B cell (primary cell): Measurements from ENCODE around the gene PCDHGA5. TPM values are rescaled to one million over a fixed set of nuclear protein-coding genes. Genes with fewer than 3 reads are reported as not detected.
A peak's percentile ranks its signal among the peaks of the same experiment; 100 is the strongest.
"Not testable (repeated sequence)": the region's sequence is repeated elsewhere in the genome, so short reads cannot be mapped to it uniquely, and the experiment has no call there.

ENCODE experiments used
- ATAC-seq: fragments of 200-7000 bp; cut with Tn5 transposase; one replicate; pipeline ENCODE4 v1.10.0; 2021; ENCODE audit warnings: low read depth, mild to moderate bottlenecking, moderate number of reproducible peaks, moderate library complexity
- CTCF ChIA-PET: fragments of 350-600 bp; sonication (Branson Sonifier 250); formaldehyde crosslinking; loops from one replicate; lab custom pipeline; 2021; ENCODE audit warnings: antibody characterized with exemption, inconsistent platforms; lab: Charles Lee
- POLR2A ChIA-PET: fragments of 350-600 bp; sonication (Branson Sonifier 250); formaldehyde crosslinking; loops from one replicate; lab custom pipeline; 2021; ENCODE audit warnings: antibody characterized with exemption; lab: Charles Lee
- DNase-seq: peaks from one replicate; pipeline ENCODE4 v3.0.0; 2013
- H2AFZ ChIP-seq: 2 replicates; pipeline ENCODE4 v1.6.1; 2012; ENCODE audit warnings: mild to moderate bottlenecking, low read depth, low read length; ENCODE audit not compliant: insufficient read depth, poor library complexity, severe bottlenecking
- H3K27ac ChIP-seq, 2 donors: 1 replicate in 1 of 2; 2 replicates in 1 of 2; pipeline ENCODE4 v1.5.1; 2012 to 2013; ENCODE audit warnings: low read length in 2 of 2, mild to moderate bottlenecking in 2 of 2, moderate library complexity in 1 of 2
- H3K27me3 ChIP-seq, 4 experiments: fragments of 200-600 bp in 1 of 4; sonication (generic) in 1 of 4; replicated peaks in 1 of 4; 1 replicate in 2 of 4; 2 replicates in 2 of 4; pipeline versions ENCODE4 v1.6.1 to v1.7.0; 2013 to 2016; ENCODE audit warnings: low read length in 3 of 4, mild to moderate bottlenecking in 2 of 4, mixed read lengths in 1 of 4, moderate library complexity in 1 of 4; ENCODE audit not compliant: insufficient read depth in 4 of 4, control insufficient read depth in 3 of 4; ENCODE audit errors: control extremely low read depth in 1 of 4
- H3K36me3 ChIP-seq, 2 experiments: replicated peaks in 1 of 2; 1 replicate in 1 of 2; 2 replicates in 1 of 2; pipeline versions ENCODE4 v1.6.1 to v1.7.1; 2013; ENCODE audit warnings: low read length in 1 of 2; ENCODE audit not compliant: insufficient read depth in 2 of 2, control insufficient read depth in 1 of 2; ENCODE audit errors: control extremely low read depth in 1 of 2, extremely low read depth in 1 of 2
- H3K4me1 ChIP-seq, 2 donors: fragments of 200-600 bp in 1 of 2; sonication (generic) in 1 of 2; 1 replicate in 1 of 2; 2 replicates in 1 of 2; pipeline versions ENCODE4 v1.5.1 to v1.6.1; 2013 to 2017; ENCODE audit warnings: low read length in 2 of 2; ENCODE audit not compliant: control insufficient read depth in 2 of 2, insufficient read depth in 2 of 2
- H3K4me2 ChIP-seq: replicated peaks from 2 replicates; pipeline ENCODE3; 2012; ENCODE audit warnings: mild to moderate bottlenecking, low read depth, low read length; ENCODE audit not compliant: poor library complexity, severe bottlenecking
- H3K4me3 ChIP-seq, 5 experiments: fragments of 200-600 bp in 1 of 5; sonication (generic) in 1 of 5; 1 replicate in 3 of 5; 2 replicates in 2 of 5; pipeline versions ENCODE4 v1.5.1 to v1.7.0; 2011 to 2016; ENCODE audit warnings: low read length in 4 of 5, mild to moderate bottlenecking in 4 of 5, low read depth in 2 of 5, control low read depth in 1 of 5, moderate library complexity in 1 of 5; ENCODE audit not compliant: insufficient read depth in 1 of 5; ENCODE audit errors: control extremely low read depth in 1 of 5, extremely low read depth in 1 of 5
- H3K79me2 ChIP-seq: fragments of 200-600 bp; sonication (generic); one replicate; pipeline ENCODE4 v1.6.0; 2016; ENCODE audit warnings: low read length; ENCODE audit not compliant: control insufficient read depth, insufficient read depth
- H3K9ac ChIP-seq: fragments of 200-600 bp; sonication (generic); 2 replicates; pipeline ENCODE4 v1.6.1; 2017; ENCODE audit warnings: mild to moderate bottlenecking, low read length, moderate library complexity
- H3K9me3 ChIP-seq, 3 donors: one replicate each; pipeline versions ENCODE4 v1.6.1 to v1.7.1; 2013; ENCODE audit warnings: low read length in 2 of 3; ENCODE audit not compliant: control insufficient read depth in 2 of 3, insufficient read depth in 1 of 3; ENCODE audit errors: control extremely low read depth in 1 of 3
- H4K20me1 ChIP-seq: 2 replicates; pipeline ENCODE4 v1.6.0; 2012; ENCODE audit warnings: mild to moderate bottlenecking, low read length; ENCODE audit not compliant: insufficient read depth, control insufficient read depth, poor library complexity, severe bottlenecking
- H3K27ac Mint-ChIP-seq: one replicate; pipeline ENCODE4 v1.8.0; 2021; ENCODE audit warnings: mixed read lengths
- H3K27me3 Mint-ChIP-seq: one replicate; pipeline ENCODE4 v1.8.0; 2021; ENCODE audit warnings: mixed read lengths
- H3K4me1 Mint-ChIP-seq: one replicate; pipeline ENCODE4 v1.8.0; 2021; ENCODE audit warnings: mixed read lengths
- H3K4me3 Mint-ChIP-seq: one replicate; pipeline ENCODE4 v1.8.0; 2021; ENCODE audit warnings: mixed read lengths
- H3K9me3 Mint-ChIP-seq: one replicate; pipeline ENCODE4 v1.8.0; 2022; ENCODE audit warnings: mixed read lengths; ENCODE audit not compliant: insufficient read depth
- EZH2 ChIP-seq: IDR thresholded peaks from 2 replicates; pipeline ENCODE4 v1.6.1; 2012; ENCODE audit warnings: borderline replicate concordance, low read depth, mild to moderate bottlenecking, moderate library complexity, low read length; ENCODE audit not compliant: insufficient read depth, poor library complexity, severe bottlenecking
- WGBS: methylation state at CpG from one replicate; pipeline ENCODE4 v1.1.5; 2013; ENCODE audit warnings: missing lambda C conversion rate; ENCODE audit not compliant: insufficient coverage; 5-methylcytosine and 5-hydroxymethylcytosine counted together
- intact Hi-C: fragments of 100-400 bp; cut with micrococcal nuclease; formaldehyde crosslinking; loops from one replicate; pipeline ENCODE4 v1.10.0; 2022
- polyA plus RNA-seq: library from polyadenylated mRNA; depleted of rRNA; stranded (reverse); fragments of >200 nt; gene quantifications from 2 replicates; pipeline ENCODE4 v1.2.3, GENCODE V29; 2012
- total RNA-seq, 2 donors: library from RNA; stranded (reverse); fragments of 120-200 nt in 1 of 2; gene quantifications; 1 replicate in 1 of 2; 2 replicates in 1 of 2; pipeline versions ENCODE4 v1.2.3 to v1.2.4, GENCODE V29; 2013 to 2022
- TF ChIP-seq, protein P1 (sequence below): fragments of 200-600 bp; IDR thresholded peaks from one replicate; pipeline ENCODE4 v1.8.0; 2022; ENCODE audit warnings: antibody characterized with exemption, mild to moderate bottlenecking

The PCDHGA5 gene
- total and polyA plus RNA-seq, 2 donors (not counting 1 experiment from before 2014, with no cell fraction given): 0.21 to 1.7 TPM

DNA sequence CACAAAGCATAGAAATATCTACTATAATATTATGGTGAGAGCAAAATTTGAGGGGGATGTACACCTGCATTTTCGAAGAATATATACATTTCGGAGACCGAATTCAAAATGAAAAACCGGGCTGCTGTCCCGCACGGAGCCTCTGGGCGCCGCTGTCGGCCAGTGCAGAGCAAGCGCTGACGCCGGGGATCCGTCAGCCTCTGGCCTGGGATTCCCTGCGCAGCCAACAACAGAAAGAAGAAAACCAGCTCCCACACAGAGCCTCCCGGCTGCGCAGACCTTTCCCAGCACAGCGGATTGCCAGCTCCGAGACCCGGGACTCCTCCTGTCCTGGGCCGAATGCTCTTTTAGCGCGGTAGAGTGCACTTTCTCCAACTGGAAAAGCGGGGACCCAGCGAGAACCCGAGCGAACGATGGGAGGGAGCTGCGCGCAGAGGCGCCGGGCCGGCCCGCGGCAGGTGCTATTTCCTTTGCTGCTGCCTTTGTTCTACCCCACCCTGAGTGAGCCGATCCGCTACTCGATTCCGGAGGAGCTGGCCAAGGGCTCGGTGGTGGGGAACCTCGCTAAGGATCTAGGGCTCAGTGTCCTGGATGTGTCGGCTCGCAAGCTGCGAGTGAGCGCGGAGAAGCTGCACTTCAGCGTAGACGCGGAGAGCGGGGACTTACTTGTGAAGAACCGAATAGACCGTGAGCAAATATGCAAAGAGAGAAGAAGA lies 44.0 kb downstream of the PCDHGA5 start, which contains the start of gene PCDHGB6:
Gene PCDHGB6, plus strand, starts transcription at position 232 of the 716 bp plus-strand sequence. Its CDS starts 182 bp downstream, at position 414.
- Mint-ChIP-seq H3K27ac (peak within 1 kb of the TSS; percentile 54), H3K27me3 (peaks cover 60% of the 10 kb centered on the region), H3K4me3 (peak within 1 kb of the TSS; percentile 80)
- POLR2A ChIA-PET, H3K4me1 Mint-ChIP-seq, H3K36me3 ChIP-seq, H3K9ac ChIP-seq, H3K9me3 Mint-ChIP-seq, H4K20me1 ChIP-seq, intact Hi-C loops, H3K79me2 ChIP-seq, H2AFZ ChIP-seq, H3K4me1 ChIP-seq, H3K27ac ChIP-seq: not testable (repeated sequence)
- Histone ChIP-seq H3K9me3 (peaks cover 0 to 56% (median 20%) of the 10 kb centered on the region in 3 donors), H3K4me3 (peak within 1 kb of the TSS in 3 of 5 experiments; percentile 1 to 21 (median 11)), H3K27me3 (peaks cover 0 to 71% (median 49%) of the 10 kb centered on the region in 4 experiments), H3K4me2 (peak within 1 kb of the TSS; percentile 33)
- ATAC-seq (peak; percentile 73), DNase-seq (peak; percentile 40)
- TF ChIP-seq, protein P1, sequence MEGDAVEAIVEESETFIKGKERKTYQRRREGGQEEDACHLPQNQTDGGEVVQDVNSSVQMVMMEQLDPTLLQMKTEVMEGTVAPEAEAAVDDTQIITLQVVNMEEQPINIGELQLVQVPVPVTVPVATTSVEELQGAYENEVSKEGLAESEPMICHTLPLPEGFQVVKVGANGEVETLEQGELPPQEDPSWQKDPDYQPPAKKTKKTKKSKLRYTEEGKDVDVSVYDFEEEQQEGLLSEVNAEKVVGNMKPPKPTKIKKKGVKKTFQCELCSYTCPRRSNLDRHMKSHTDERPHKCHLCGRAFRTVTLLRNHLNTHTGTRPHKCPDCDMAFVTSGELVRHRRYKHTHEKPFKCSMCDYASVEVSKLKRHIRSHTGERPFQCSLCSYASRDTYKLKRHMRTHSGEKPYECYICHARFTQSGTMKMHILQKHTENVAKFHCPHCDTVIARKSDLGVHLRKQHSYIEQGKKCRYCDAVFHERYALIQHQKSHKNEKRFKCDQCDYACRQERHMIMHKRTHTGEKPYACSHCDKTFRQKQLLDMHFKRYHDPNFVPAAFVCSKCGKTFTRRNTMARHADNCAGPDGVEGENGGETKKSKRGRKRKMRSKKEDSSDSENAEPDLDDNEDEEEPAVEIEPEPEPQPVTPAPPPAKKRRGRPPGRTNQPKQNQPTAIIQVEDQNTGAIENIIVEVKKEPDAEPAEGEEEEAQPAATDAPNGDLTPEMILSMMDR: peak; percentile 62
- WGBS: 21% methylated on average over 40 of the region's 51 CpGs
- CTCF ChIA-PET: interaction anchor here (1.0 to 2.8 kb wide), 8 partner anchors 13 to 227 kb away, joined by 3 to 17 read pairs (median 6); partner anchors contain the start of genes PCDHGA11 and PCDHGA12

GRCh38 chr5:141409598-141410306 lies 45.8 kb downstream of the PCDHGA5 start:
- Histone ChIP-seq H3K36me3 (no peaks in the 10 kb centered on the region), H3K4me1 (peaks cover 11 to 15% of the 10 kb centered on the region in 2 donors), H2AFZ (no peak overlapping the region), H3K27ac (no peak overlapping the region), H3K9me3 (peaks cover 0 to 59% (median 20%) of the 10 kb centered on the region in 3 donors), H3K9ac (no peak overlapping the region), H3K79me2 (no peaks in the 10 kb centered on the region), H3K4me2 (no peak overlapping the region), H3K4me3 (no peak overlapping the region), H3K27me3 (peaks cover 0 to 75% (median 55%) of the 10 kb centered on the region in 4 experiments), H4K20me1 (no peaks in the 10 kb centered on the region)
- no peak overlapping the region for H3K4me3 Mint-ChIP-seq
- TF ChIP-seq, protein P1: no peak
- TF ChIP-seq EZH2: no peak
- DNase-seq (no peak), ATAC-seq (no peak)
- ChIA-PET CTCF (interaction anchor here (0.7 to 6.3 kb wide), 3 partner anchors 40 to 153 kb away, joined by 3 to 56 read pairs (median 3); partner anchors contain the start of gene PCDHGB3), POLR2A (interaction anchor here (0.7 kb wide), 1 partner anchor 469 kb away, joined by 5 read pairs; no protein-coding TSS in a partner anchor)
- peaks cover 16% of the 10 kb centered on the region for H3K4me1 Mint-ChIP-seq
- peaks cover 63% of the 10 kb centered on the region for H3K27me3 Mint-ChIP-seq
- intact Hi-C loops: loop anchor here (10.0 kb wide), 1 partner anchor 85 kb away; the partner anchor contains the start of gene TAF7
- no peak overlapping the region for H3K27ac Mint-ChIP-seq
- WGBS: 46% methylated on average over 64 of the region's 64 CpGs
- peaks cover 8% of the 10 kb centered on the region for H3K9me3 Mint-ChIP-seq
